HAP-1 (cell line): Measurements from ENCODE around the gene JAG2.

ENCODE experiments used
- DNase-seq, 2 experiments: peaks; one replicate each; pipeline ENCODE4 v3.0.0-alpha.2; 2016 to 2020; ENCODE audit warnings: low spot score in 2 of 2
- H3K27me3 ChIP-seq: fragments of 250-450 bp; sonication (Bioruptor Pico); 2 replicates; pipeline ENCODE4 v1.5.1; 2020; ENCODE audit warnings: low read depth, mild to moderate bottlenecking, moderate library complexity
- H3K36me3 ChIP-seq: fragments of 250-450 bp; sonication (Bioruptor Pico); replicated peaks from 2 replicates; pipeline ENCODE4 v1.5.1; 2020; ENCODE audit warnings: mild to moderate bottlenecking
- H3K4me1 ChIP-seq: fragments of 250-450 bp; sonication (Bioruptor Pico); 2 replicates; pipeline ENCODE4 v1.5.1; 2020; ENCODE audit warnings: mild to moderate bottlenecking
- H3K4me3 ChIP-seq: fragments of 250-450 bp; sonication (Bioruptor Pico); 2 replicates; pipeline ENCODE4 v1.5.1; 2020; ENCODE audit warnings: mild to moderate bottlenecking, moderate library complexity
- H3K9me3 ChIP-seq: fragments of 250-450 bp; sonication (Bioruptor Pico); 2 replicates; pipeline ENCODE4 v1.5.1; 2020; ENCODE audit warnings: mild to moderate bottlenecking, moderate library complexity
- in situ Hi-C: fragments of 300-500 bp; cut with MboI; formaldehyde crosslinking; loops from 3 replicates; pipeline ENCODE4 v1.14.3; 2020; ENCODE audit warnings: low sequenced_read_pairs, inconsistent platforms, mixed read lengths

JAG2 gene

DNA sequence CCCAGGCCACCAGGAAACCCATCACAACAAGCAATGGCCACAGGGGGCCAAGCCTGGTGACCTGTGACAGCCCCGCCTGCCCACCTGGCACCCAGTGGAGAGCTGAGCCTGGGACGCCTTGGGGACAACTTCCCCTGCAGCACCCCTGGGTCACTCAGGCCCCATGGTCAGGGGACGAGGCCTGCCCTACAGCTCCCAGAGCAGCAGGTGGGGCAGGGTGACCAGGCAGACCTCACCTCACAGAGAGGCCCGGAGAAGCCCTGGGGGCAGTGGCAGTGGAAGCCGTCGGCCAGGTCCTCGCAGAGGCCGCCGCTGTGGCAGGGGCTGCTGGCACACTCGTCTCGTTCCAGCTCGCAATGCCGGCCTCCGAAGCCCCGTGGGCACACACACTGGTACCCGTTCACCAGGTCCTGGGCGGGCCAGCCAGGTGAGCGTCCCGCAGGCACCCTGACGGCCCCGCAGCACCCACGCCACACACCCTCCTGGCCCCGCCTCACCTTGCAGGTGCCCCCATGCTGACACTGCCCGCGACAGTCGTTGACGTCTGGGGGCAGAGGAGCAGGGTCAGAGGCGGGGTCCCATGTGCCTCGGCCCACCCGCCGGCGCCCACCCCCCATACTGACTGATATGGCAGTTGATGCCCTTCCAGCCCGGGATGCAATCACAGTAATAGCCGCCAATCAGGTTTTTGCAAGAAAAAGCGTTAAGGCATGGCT lies 18.1 kb downstream of the JAG2 start:
- Histone ChIP-seq H3K36me3 (peaks cover 50% of the 10 kb centered on the region), H3K9me3 (no peaks in the 10 kb centered on the region), H3K4me1 (no peaks in the 10 kb centered on the region), H3K4me3 (no peak overlapping the region), H3K27me3 (no peaks in the 10 kb centered on the region)
- in situ Hi-C loops: no loop called here
- DNase-seq: no peak

- peaks cover 47% of the 10 kb centered on the region for H3K36me3 ChIP-seq
- no peaks in the 10 kb centered on the region for H3K4me1 ChIP-seq
- H3K27me3 ChIP-seq: no peaks in the 10 kb centered on the region
- no peaks in the 10 kb centered on the region for H3K9me3 ChIP-seq
- in situ Hi-C loops: no loop called here
- H3K4me3 ChIP-seq: no peak overlapping the region
- no peak for DNase-seq
Measured at GRCh38 chr14:105150026-105150367, 18.6 kb downstream of the JAG2 start.

DNA sequence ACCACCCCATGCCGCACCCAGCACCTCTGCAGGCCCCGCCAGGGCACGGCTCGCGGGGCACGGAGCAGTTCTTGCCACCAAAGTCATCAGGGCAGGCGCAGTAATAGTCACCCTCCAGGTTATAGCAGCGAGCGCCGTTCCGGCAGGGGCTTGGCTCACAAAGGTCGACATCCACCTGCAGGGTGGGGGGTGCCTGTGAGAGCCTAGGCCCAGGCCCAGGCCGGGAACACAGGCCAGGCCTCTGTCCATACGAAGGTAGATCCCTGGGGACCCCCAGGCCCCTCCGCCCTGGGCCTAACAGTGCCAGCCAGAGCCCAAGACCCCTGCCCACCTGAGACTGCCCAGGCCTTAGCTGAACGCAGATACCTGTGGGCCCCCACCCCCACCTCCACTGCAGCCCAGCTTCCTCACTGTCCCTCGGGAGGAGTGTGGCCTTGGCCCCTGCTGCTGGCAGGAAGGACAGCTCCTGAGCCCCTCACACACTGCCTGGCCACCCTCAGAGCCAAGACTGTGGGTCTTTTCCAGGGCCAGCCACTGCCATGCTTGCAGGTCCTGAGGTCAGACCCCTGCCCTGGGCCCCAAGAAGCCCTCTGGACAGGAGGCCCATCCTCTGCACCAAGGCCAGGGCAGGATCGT lies 19.3 kb downstream of the JAG2 start:
- DNase-seq: no peak
- Histone ChIP-seq H3K4me3 (no peak overlapping the region), H3K9me3 (no peaks in the 10 kb centered on the region), H3K27me3 (no peaks in the 10 kb centered on the region), H3K4me1 (no peaks in the 10 kb centered on the region), H3K36me3 (peaks cover 51% of the 10 kb centered on the region)
- in situ Hi-C loops: no loop called here

DNA sequence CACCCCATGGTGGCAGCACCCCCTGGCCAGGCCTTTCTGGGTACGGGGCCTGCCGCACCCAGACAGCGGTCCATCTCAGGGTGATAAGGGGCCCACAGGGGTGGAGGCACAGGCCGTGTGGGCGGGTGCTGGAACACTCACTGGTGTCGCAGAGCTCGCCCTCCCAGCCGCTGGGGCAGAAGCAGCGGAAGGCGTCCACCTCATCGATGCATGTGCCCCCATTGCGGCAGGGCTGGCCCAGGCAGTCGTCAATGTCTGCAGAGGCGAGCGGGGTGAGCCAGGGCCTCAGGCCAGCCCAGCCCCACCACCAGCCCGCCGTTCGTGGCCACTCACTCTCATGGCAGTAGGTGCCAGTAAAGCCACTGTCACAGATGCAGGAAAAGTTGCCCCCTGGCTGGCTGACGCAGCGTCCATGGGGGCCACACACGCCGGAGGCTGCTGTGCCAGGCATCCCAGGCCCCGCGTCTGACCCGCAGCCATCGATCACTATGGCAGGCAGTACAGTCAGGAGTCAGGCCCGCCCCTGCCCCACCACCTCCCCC lies 19.9 kb downstream of the JAG2 start:
- no peaks in the 10 kb centered on the region for H3K27me3 ChIP-seq
- in situ Hi-C loops: no loop called here
- no peaks in the 10 kb centered on the region for H3K9me3 ChIP-seq
- no peak for DNase-seq
- no peaks in the 10 kb centered on the region for H3K4me1 ChIP-seq
- no peak overlapping the region for H3K4me3 ChIP-seq
- H3K36me3 ChIP-seq: peaks cover 52% of the 10 kb centered on the region

- in situ Hi-C loops: no loop called here
- H3K36me3 ChIP-seq: peaks cover 57% of the 10 kb centered on the region
- DNase-seq: no peak
Measured at GRCh38 chr14:105147671-105148603, 20.6 kb downstream of the JAG2 start.

DNA sequence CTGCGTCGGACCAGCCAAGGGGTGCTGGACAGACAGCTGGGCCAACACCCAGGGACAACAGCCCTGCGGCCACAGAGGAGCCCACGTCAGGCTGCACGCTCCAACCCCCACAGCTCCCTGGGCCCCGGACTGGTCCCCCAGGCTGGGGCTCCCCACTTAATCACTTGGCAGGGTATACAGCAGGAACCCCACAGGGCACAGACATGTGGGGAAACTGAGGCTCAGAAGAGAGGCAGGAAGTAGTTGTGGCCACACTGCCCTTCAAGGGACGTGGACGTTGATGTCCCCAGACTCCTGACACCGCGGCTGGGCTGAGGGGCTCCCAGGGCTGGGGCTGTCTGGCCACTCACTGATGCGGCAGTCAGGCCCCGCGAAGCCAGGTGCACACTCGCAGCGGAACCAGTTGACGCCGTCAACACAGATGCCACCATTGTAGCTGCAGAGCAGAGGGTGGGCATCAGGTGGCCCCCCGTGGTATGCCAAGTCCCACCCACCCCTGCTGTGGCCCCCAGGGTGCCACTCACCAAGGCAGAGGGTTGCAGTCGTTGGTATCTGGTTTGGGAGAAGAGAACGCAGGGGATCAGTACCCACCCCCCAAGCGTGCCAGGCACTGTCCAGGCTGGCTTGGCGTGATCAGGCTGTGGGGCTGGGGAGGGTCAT lies 21.5 kb downstream of the JAG2 start:
- Histone ChIP-seq H3K4me3 (no peak overlapping the region), H3K36me3 (peaks cover 61% of the 10 kb centered on the region), H3K27me3 (no peaks in the 10 kb centered on the region), H3K9me3 (no peaks in the 10 kb centered on the region), H3K4me1 (no peaks in the 10 kb centered on the region)
- no peak for DNase-seq
- in situ Hi-C loops: no loop called here

More at GRCh38 chr14:105147671-105148603, 20.6 kb downstream of the JAG2 start:
- Histone ChIP-seq H3K9me3 (no peaks in the 10 kb centered on the region), H3K27me3 (no peaks in the 10 kb centered on the region), H3K4me3 (no peak overlapping the region), H3K4me1 (no peaks in the 10 kb centered on the region)

DNA sequence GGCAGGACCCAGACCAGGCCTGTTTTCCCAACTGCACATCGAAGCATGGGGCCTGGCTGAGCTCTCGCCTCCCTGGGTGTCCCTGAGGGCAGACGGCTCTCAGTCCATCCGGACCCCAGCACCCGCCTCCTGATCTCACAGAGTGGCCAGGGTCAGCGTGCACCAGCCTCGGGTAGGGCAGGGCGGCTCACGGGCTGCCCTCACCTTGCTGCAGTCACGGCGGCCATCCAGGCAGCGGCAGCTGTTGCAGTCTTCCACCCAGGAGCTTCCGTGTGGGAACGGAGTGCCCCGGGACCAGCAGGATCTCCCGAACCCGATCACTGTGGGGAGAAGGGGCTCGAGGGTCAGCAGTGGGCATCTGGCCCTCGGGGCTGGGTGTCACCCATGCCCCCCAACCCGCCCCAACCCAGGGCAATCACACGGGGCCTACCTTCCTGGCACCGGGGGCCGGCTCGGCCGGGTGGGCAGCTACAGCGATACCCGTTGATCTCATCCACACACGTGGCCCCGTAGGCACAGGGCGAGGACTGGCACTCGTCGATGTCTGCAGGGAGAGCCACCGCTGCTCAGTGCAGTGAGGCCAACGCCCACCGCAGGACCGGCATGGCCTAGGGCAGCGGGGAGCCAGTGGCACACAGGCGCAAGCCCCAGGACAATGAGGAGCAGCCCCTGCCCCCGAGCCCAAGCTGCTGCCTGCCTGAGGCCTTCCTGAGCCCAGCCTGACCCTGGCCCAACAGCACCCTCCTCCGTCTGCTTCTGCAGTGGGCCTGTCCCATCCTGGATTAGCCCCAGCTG lies 22.2 kb downstream of the JAG2 start:
- Histone ChIP-seq H3K9me3 (no peaks in the 10 kb centered on the region), H3K4me3 (no peak overlapping the region), H3K4me1 (no peaks in the 10 kb centered on the region), H3K27me3 (no peaks in the 10 kb centered on the region), H3K36me3 (peaks cover 61% of the 10 kb centered on the region)
- DNase-seq: no peak
- in situ Hi-C loops: no loop called here

DNA sequence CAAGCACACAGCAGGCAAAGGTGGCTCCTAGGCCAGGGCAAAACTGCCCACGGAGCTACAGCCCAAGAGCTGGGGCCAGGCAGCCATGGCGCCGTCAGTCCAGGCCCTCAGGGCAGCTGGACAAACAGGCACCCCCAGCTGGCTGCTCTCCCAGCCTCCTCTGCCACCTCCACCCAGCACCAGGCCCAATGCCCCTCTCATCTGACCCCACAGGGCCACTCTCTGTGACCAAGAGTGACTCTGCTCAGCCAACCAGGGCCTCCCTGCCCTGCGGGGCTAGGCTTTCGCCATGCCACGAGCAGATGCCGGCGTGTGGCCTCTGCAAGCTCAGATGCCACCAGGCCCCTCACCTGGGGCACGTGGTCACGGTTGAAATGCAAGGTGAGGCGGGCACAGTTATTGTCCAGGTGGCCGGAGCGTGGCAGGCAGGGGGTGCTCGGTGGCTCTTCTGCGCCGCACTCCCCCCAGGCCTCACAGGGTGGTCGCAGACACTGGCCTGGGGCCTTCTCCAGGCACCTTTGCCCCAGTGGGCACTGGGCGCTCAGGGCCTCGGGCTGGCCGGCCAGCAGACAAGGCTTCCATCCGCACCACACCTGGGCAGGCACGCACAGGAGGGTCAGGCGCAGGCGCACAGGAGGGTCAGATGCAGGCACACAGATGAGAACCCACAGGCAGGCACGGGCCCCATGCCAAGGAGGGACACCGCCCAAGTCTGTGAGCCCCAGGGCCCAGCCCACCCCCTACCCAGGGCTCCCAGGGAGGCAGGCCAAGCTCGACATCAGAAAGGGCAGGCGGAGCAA lies 23.0 kb downstream of the JAG2 start:
- Histone ChIP-seq H3K9me3 (no peaks in the 10 kb centered on the region), H3K4me3 (no peak overlapping the region), H3K4me1 (no peaks in the 10 kb centered on the region), H3K27me3 (no peaks in the 10 kb centered on the region), H3K36me3 (peaks cover 63% of the 10 kb centered on the region)
- in situ Hi-C loops: no loop called here
- no peak for DNase-seq

DNA sequence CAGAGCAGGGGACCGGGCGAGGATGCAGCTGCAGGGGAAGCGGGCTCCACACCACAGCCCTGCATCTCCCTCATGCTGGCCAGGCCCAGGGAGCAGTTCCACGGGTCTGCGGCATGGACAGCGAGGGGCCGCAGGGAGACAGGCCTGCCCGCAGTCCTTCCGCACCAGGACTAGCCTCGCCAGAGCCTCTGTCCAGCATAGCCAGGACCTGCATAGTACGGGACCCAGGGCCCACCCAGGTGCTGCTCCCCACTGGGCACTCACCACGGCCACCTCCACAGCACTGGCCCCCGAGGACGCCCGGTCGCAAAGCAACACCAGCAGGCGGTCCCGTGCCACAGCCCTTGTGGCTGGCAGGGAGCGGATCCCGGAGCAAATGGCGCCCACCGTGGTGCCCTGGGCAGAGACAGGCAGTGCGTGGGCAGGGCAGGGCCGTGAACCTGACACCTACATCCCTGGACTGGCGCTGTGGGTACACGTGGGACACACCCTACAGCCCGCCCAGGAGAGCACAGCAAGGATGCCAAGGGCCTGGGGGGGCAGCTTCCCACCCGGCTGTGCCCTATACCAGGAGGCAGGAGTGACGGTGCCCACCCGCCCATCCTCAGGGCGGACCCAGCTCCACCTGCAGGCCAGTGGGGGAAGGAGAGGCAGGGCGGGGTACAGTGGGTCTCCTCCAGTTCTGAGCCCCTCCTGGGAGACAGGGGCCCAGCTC lies 23.8 kb downstream of the JAG2 start:
- DNase-seq: no peak
- H3K4me1 ChIP-seq: no peaks in the 10 kb centered on the region
- H3K36me3 ChIP-seq: peaks cover 60% of the 10 kb centered on the region
- no peaks in the 10 kb centered on the region for H3K27me3 ChIP-seq
- H3K4me3 ChIP-seq: no peak overlapping the region
- in situ Hi-C loops: no loop called here
- peaks cover 4% of the 10 kb centered on the region; the same call in 1 of the 2 replicates for H3K9me3 ChIP-seq

- peaks cover 57% of the 10 kb centered on the region for H3K36me3 ChIP-seq
- in situ Hi-C loops: no loop called here
- no peak for DNase-seq
- H3K4me3 ChIP-seq: no peak overlapping the region
- no peaks in the 10 kb centered on the region for H3K4me1 ChIP-seq
- H3K9me3 ChIP-seq: peaks cover 6% of the 10 kb centered on the region; the same call in 1 of the 2 replicates
- no peaks in the 10 kb centered on the region for H3K27me3 ChIP-seq
Measured at GRCh38 chr14:105144026-105144665, 24.4 kb downstream of the JAG2 start.

- H3K27me3 ChIP-seq: no peaks in the 10 kb centered on the region
- in situ Hi-C loops: no loop called here
- peaks cover 57% of the 10 kb centered on the region for H3K36me3 ChIP-seq
- H3K9me3 ChIP-seq: peaks cover 6% of the 10 kb centered on the region; the same call in 1 of the 2 replicates
- no peak for DNase-seq
- no peak overlapping the region for H3K4me3 ChIP-seq
- H3K4me1 ChIP-seq: no peaks in the 10 kb centered on the region
Measured at GRCh38 chr14:105143451-105144025, 25.0 kb downstream of the JAG2 start.
